Osteocyte (in vitro differentiated cells): ENCODE measurements around the gene LFNG. TPM values are rescaled to one million over a fixed set of nuclear protein-coding genes. Genes with fewer than 3 reads are reported as not detected.

Experiments used
- DNase-seq: peaks from one replicate; pipeline ENCODE4 v3.0.0; 2021; ENCODE audit warnings: mixed read lengths; ENCODE audit not compliant: unreplicated experiment; ENCODE audit errors: extremely low spot score
- H3K27ac Mint-ChIP-seq: one replicate; pipeline ENCODE4 v1.8.0; 2021; ENCODE audit warnings: mild to moderate bottlenecking, mixed read lengths; ENCODE audit not compliant: unreplicated experiment
- H3K27me3 Mint-ChIP-seq: one replicate; pipeline ENCODE4 v1.8.0; 2021; ENCODE audit warnings: mixed read lengths; ENCODE audit not compliant: unreplicated experiment
- H3K36me3 Mint-ChIP-seq: one replicate; pipeline ENCODE4 v1.8.0; 2021; ENCODE audit warnings: mixed read lengths; ENCODE audit not compliant: unreplicated experiment
- H3K4me1 Mint-ChIP-seq: one replicate; pipeline ENCODE4 v1.8.0; 2021; ENCODE audit warnings: mixed read lengths; ENCODE audit not compliant: unreplicated experiment
- H3K4me3 Mint-ChIP-seq: one replicate; pipeline ENCODE4 v1.8.0; 2021; ENCODE audit warnings: mild to moderate bottlenecking, moderate library complexity, mixed read lengths; ENCODE audit not compliant: unreplicated experiment
- H3K9me3 Mint-ChIP-seq: one replicate; pipeline ENCODE4 v1.8.0; 2021; ENCODE audit warnings: mixed read lengths; ENCODE audit not compliant: unreplicated experiment
- total RNA-seq: library from RNA; stranded (reverse); gene quantifications from 2 replicates; pipeline ENCODE4 v1.2.1, GENCODE V29; 2021
- TF ChIP-seq, protein P1 (sequence below): fragments of 200-600 bp; sonication (generic); IDR thresholded peaks from 2 replicates; pipeline ENCODE4 v1.5.0; 2021; ENCODE audit warnings: antibody characterized with exemption, mild to moderate bottlenecking, moderate library complexity

Gene LFNG
- total RNA-seq, 1 donor from 2014 or later: 23.3 TPM

DNA sequence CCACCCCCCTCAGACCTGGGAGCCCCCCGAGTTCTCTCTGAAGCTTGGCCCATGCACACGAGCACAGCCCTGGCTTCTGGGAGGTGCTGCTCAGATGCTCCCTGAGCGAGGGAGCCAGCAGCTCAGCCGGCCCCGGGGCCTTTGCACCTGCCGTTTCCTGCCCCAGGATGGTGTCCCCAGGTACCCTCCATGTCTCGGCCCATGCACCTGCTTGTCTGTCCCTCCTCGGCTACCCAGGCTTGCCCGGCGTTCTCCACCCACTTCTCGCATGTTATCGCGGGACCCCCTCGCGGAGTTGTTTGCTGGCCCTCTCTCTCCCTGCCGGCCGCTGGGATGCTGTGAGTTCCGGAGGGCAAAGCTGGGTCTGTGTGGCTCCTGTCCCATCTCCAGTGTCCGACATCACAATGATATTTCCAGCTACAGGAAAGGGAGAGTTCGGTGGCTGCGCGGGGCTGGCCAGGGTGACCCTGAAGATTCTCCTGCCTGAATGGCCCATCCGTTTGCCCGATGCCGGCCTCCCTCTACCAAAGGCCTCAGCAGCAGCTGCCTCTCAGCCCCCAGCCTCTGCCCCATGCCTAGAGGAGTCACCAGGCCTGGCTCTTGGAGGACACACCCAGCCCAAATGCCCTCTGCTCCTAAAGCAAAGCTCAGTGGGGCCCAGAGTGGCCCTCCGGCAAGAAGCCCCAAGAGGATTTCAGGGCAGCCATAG lies 12.2 kb upstream of the LFNG start:
- H3K27ac Mint-ChIP-seq: no peak overlapping the region
- H3K4me3 Mint-ChIP-seq: no peak overlapping the region
- TF ChIP-seq, protein P1, sequence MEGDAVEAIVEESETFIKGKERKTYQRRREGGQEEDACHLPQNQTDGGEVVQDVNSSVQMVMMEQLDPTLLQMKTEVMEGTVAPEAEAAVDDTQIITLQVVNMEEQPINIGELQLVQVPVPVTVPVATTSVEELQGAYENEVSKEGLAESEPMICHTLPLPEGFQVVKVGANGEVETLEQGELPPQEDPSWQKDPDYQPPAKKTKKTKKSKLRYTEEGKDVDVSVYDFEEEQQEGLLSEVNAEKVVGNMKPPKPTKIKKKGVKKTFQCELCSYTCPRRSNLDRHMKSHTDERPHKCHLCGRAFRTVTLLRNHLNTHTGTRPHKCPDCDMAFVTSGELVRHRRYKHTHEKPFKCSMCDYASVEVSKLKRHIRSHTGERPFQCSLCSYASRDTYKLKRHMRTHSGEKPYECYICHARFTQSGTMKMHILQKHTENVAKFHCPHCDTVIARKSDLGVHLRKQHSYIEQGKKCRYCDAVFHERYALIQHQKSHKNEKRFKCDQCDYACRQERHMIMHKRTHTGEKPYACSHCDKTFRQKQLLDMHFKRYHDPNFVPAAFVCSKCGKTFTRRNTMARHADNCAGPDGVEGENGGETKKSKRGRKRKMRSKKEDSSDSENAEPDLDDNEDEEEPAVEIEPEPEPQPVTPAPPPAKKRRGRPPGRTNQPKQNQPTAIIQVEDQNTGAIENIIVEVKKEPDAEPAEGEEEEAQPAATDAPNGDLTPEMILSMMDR: no peak
- H3K9me3 Mint-ChIP-seq: no peaks in the 10 kb centered on the region
- H3K27me3 Mint-ChIP-seq: no peaks in the 10 kb centered on the region
- peaks cover 33% of the 10 kb centered on the region for H3K4me1 Mint-ChIP-seq
- no peaks in the 10 kb centered on the region for H3K36me3 Mint-ChIP-seq
- no peak for DNase-seq

DNA sequence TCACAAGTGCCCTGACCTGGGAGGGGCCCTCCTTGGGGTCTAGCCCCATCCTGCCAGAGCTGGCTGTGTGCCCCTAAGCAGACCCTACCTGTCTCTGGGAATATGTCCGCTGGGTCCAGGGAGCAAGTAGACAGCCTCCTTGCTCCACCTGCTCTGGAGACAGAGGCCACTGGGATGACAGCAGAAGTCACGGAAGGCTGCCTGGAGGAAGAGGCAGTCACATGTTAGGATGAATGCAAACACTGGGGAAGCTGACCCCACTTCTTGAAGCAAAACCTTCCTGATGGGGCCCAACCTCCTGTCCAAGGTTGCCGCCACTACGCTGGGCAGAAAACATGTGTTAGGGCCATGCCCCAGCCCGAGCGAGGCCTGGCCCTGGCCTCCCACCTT lies 11.7 kb upstream of the LFNG start:
- Mint-ChIP-seq H3K9me3 (no peaks in the 10 kb centered on the region), H3K4me1 (peaks cover 36% of the 10 kb centered on the region), H3K36me3 (no peaks in the 10 kb centered on the region), H3K4me3 (no peak overlapping the region), H3K27ac (no peak overlapping the region), H3K27me3 (no peaks in the 10 kb centered on the region)
- TF ChIP-seq, protein P1: no peak
- no peak for DNase-seq

DNA sequence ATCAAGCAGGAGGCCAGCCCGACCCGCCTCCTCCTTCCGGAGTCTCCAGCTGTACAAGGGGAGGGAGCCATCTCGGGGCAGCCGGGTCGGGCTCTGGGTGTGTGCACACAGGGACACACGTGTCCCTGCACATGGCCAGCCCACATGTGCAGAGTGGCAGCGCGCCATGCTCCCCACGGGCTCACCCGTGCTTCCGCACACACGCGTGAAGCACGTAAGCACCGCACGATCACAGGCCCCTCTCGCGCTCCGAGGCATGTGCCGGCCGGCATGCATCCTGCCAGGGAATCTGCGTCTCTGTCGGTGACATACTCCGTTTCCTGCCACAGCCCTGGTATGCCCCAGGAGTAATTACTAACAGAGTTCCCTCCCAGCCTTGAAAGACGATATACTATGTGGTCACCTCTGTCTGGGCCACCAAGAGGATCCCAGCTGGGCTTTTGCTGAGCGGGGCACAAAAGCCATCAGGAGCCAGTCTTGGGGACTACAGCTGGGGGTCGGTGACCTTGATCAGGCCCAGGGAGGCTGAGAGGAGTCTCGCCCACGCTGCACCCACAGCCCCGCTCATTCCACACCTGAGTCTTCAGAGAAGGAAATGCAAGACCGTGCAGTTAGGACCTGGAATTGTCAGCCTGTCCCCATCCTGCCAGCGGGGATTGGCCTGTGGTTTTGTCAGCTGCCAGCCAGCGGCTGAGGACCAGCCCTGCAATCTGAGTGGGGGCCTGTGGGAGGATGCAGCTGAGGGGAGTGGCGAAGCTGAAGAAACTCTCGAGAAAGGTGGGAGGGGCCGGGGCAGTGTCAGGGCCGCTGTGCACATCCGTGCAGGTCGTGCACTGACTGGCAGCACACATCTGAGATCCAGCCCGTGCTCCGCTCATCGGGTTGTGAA lies 11.0 kb upstream of the LFNG start:
- TF ChIP-seq, protein P1: no peak
- Mint-ChIP-seq H3K27me3 (no peaks in the 10 kb centered on the region), H3K4me1 (peaks cover 35% of the 10 kb centered on the region), H3K9me3 (no peaks in the 10 kb centered on the region), H3K27ac (peak overlapping the region; percentile 23), H3K4me3 (no peak overlapping the region), H3K36me3 (no peaks in the 10 kb centered on the region)
- no peak for DNase-seq

DNA sequence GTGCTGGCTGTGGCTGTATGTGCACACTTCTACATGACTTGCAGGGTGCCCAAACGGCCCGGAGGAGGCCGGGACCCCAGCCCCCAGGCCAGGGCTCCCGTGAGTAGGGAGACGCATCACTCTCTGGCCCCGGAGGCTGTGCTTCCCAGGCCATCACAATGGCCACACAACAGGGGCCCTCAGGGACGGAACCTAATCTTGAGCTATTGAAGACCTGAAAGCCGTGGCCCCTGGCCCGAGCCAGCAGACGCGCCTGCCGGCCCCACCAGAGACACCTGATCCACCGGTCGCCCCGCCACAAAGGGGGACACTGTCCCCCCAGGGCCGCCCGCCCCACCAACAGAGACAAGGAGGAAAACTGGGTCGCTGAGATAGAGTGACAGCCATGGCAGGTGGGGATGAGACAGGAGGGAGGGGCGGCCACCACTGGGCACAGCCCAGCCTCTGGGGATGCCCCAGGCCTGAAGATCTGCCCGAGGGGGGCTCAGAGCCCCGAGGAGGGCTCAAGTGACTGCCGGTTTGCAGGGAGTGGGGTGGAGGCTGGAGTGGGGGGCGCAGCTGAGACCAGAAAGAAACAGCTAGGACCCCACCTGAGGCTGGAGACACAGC lies 10.2 kb upstream of the LFNG start:
- Mint-ChIP-seq H3K4me3 (no peak overlapping the region), H3K27me3 (no peaks in the 10 kb centered on the region), H3K9me3 (no peaks in the 10 kb centered on the region), H3K27ac (no peak overlapping the region), H3K4me1 (peaks cover 35% of the 10 kb centered on the region), H3K36me3 (no peaks in the 10 kb centered on the region)
- DNase-seq: no peak
- TF ChIP-seq, protein P1: no peak
